Activated CD8-positive, alpha-beta memory T cell treated with anti-CD3 and anti-CD28 coated beads, Interleukin-2, amount 50 U/mL, for 48 hours (primary cell): ENCODE measurements around the gene SEPSECS.

Source experiments
- DNase-seq: peaks from one replicate; pipeline ENCODE4 v3.0.0-alpha.2; 2020

SEPSECS gene

DNA sequence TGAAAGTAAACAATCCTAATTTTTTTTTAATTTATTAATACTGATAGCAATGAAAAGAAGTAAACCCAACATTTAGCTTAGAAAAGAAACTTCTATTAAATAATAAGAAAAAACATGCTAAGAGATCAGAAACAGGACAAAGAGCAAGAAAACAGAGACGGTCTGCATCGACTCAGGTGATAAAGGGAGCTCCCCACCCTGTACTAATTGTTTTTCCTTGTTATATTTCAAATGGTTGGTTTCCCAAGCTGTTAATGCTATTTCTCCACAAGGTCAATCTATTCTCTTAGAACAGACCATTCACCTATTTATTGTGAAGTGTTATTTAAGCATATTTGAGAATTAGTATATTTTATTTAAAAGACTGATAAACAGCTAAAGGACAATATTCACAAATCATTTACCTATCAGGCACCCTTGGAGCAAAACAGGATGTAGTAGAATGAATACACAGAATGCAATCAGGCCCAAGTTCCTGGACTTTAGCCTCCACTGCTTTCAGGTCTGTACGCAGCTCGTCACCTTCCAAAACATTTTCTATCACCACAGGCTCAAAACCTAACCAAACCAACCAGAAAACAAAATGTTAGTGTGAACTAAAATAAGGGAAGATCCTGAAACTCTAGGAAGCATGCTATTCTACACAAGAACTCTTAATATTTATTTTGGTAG lies 5.5 kb downstream of the SEPSECS start:
- DNase-seq, result no peak

DNA sequence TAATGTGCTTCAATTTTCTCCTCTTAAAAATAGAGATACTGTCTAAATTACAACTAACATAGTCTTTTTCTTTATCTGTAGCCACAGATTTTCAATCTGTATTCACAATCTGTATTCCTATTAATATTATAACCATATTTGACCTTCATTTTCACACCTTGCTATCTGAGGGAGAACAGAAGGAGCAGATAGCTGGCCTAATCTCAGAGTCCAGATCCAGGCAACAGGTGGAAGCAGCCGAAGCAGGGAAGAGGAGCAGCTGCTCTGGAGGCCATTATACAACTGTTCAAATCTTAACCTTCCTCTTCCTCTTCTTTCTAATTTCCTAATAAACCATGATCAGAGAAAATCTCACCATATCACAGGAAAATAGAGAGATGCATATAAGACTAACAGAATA lies 14.2 kb downstream of the SEPSECS start:
- no peak for DNase-seq

DNA sequence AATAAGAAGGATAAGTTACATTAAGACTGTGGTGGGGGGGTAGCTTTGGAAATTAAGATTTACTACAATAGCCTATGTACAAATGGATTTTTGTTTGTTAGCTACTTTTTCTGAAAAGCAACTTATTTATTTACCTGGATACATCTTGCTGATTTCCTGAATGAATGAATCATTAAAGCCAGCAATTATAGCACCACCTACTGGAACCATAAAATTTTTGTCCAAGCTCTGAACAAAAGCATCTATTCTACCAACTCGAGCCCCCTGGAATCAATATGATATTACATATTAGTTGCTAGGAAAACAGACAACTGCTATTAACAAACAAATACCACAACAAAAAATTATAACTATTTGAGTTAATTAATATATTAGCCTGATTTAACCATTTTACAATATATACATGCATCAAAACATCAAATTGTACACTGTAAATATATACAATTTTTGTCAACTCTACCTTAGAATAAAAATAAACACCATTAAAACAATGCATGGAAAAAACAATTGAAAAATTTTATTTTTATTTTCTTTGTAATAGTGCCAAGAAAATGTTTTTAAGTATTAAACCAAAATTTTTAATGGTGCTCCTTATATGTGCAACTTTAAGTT lies 15.3 kb downstream of the SEPSECS start:
- no peak for DNase-seq

DNA sequence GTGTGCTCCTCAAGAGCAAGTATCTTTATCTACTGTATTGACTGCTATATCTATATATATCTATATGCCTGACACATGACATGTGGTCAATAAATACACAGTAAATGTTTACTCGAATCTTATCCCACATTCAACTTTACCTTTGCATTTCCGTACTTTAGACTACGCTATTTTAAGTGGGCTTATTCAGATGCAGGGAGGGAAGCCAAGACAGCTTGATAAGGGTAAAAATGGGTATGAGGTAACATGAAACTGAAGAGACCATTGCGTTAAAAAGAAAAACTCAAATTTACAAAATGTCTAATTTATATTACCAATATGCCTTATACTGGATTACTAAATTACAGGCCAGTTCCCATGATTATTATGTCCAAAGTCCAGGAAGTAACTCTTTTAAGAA lies 17.8 kb downstream of the SEPSECS start:
- DNase-seq, result no peak

GRCh38 chr4:25141592-25141991 lies 18.7 kb downstream of the SEPSECS start:
- no peak for DNase-seq

- DNase-seq, result no peak
Observed at GRCh38 chr4:25133132-25133531, 27.1 kb downstream of the SEPSECS start.

DNA sequence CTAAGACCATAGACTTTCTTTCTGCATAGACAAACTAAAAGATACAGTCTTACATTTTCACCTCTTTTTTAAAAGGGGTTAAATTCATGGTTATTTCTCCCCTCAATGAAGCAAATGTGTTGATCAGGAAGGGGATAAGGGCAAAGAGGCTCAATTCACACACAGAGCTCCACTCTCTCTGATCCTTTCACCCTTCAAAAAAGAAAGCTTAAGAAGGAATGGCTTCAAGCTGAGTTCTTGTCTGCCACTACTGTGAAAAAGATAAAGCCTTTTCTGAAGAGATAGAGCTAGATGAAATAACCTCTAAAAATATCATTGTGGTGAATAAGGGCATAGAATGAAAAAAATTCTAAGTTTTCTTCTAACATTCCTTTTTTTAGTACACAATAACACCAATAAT lies 28.3 kb downstream of the SEPSECS start:
- no peak for DNase-seq

GRCh38 chr4:25131381-25131780 lies 28.9 kb downstream of the SEPSECS start:
- DNase-seq, result no peak

DNA sequence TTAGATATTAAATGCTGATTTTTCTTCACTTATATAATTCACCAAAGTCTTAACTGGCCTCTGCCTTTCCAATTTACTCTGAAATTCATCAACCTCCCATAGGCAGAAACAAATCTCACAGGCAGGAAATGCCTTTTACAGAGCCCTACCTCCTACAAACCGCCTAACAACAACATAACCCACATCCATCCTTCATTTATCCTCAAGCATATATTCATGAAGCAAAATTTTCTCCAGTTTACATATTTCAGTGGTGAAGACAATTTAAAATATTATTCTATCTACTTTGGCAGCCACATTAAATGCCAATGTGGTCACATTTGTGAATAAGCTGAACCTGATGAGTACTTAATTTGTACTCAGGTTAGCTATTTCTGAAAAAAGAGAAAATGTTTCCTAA lies 30.3 kb downstream of the SEPSECS start:
- no peak for DNase-seq

- no peak for DNase-seq
Observed at GRCh38 chr4:25128671-25129070, 31.6 kb downstream of the SEPSECS start.

DNA sequence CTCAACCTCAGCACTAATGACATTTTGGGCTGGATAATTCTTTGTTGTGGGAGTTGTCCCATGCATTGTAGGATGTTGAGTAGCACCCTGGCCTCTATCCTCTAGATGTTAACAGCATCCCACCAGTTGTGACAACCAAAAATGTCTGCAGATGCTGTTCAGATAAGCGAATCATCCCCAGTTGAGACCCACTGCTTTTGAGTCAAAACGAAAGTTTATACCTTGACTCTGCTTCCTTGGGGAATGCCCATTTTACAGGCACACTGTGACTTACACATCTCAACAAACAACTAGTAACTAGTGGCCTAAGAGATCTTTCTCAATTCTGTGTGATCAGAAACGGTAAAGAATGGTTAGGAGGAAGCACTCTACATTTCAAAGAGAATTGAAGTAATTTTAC lies 37.0 kb downstream of the SEPSECS start:
- no peak for DNase-seq

GRCh38 chr4:25120146-25120940 lies 39.9 kb downstream of the SEPSECS start:
- DNase-seq, result no peak

DNA sequence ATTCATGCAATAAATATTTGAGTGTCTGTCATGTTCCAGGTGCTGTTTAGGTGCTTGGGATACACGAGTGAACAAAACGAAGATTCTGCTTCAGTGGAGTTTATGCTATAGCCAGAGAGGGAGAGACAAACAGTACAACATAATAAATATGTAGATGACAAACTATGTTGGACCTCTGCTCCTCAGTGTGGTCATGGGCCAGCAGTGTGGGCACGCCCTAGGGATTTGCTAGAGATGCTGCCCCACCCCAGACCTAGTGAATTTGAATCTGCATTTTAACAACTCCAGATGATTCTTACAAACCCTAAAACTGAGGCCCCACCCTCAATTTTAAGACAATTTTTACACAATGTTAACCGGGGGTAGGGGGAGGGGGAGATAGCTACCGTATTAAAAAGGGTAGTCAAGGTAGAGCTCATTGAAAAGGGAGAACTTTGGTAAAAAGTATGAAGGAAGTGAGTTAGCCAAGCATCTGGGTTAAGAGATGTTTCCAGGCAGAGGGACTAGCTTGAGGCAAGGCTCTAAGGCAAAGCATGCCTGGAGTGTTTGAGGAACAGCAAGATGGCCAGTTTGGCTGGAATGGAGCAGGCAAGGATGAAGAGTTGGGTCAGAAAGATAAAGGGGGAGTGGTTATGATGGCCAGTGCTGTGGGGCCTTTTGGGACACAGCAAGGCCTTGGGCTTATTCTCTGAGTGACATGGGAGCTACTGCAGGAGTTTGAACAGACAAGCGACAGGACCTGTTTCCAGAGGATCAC lies 42.4 kb downstream of the SEPSECS start:
- no peak for DNase-seq

DNA sequence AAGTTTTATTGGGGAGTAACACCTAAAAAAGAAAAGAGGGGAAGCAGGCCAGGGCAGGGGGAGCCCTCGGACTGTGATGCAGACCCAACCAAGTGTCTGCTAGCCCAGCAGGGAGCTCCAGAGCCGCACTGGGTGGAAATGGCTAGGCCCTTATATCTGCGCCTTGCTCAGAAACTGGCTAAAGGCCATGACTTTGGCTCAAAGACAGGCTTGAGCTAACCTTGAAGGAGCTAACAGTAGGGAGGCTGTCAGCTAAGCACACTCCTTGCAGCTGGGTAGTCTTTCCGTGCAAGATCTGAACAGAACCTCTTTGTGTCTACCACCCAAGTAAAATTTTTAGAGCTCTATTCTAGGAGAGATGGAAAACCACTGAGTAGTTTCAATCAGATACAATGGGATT lies 43.0 kb downstream of the SEPSECS start:
- no peak for DNase-seq

GRCh38 chr4:25113915-25114904 lies 46.0 kb downstream of the SEPSECS start:
- DNase-seq, result no peak

- no peak for DNase-seq
Observed at GRCh38 chr4:25112995-25113380, 47.3 kb downstream of the SEPSECS start.

GRCh38 chr4:25112366-25112994 lies 47.8 kb downstream of the SEPSECS start:
- DNase-seq, result no peak

DNA sequence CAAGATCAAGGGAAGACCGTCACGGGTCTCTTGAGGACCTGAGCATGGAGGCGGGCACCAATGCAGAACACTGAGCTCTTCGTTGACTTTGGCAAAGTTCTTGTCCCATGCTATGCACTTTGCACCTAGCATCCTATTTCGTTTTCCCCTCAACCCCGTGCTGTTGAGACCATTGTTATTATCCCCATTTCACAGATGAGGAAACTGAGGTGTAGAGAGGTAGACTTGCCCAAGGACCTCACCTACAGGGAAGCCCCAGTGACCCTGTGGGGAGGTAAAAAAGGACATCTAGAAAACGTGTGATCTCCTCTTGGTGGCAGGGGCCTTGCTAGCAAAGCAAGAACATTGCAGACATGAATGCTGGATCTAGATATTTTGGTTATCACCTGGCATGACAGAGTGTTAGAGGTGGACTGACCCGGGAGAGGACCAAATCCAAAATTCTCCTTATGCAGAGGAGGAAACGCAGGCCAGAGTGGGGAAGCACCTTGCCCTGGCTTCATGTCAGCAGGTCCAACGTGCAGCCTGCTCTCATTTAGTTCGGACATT lies 48.5 kb downstream of the SEPSECS start:
- no peak for DNase-seq

GRCh38 chr4:25110527-25111329 lies 49.5 kb downstream of the SEPSECS start:
- no peak for DNase-seq

DNA sequence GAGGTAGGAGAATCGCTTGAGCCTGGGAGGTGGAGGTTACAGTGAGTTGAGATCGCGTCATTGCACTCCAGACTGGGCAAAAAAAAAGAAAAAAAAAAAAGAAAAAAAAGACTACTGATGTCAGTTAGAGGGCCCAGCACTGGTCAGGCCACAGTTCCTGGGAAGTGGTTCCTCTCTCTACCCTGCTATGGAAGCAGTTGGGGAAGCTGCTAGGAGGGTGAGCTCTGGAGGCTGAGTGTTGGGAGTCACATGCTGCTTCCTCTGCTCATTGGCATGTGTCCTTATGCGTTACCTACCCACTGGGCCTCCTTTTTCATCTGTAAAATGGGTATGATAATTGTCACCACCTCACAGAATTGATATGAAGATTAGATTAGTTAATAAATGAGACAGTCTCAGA lies 50.7 kb downstream of the SEPSECS start:
- DNase-seq, result no peak

- DNase-seq, result no peak
Observed at GRCh38 chr4:25108556-25108955, 51.7 kb downstream of the SEPSECS start.
